DOHH2 (cell line): ENCODE results near the gene HSPA13.

Source experiments
- CTCF ChIP-seq: fragments of 200-600 bp; sonication (generic); IDR thresholded peaks from one replicate; pipeline ENCODE4 v1.5.1; 2014; ENCODE audit warnings: antibody characterized with exemption, mild to moderate bottlenecking, low read depth, low read length; ENCODE audit not compliant: poor library complexity, severe bottlenecking
- EZH2phosphoT487 ChIP-seq: fragments of 200-600 bp; sonication (generic); IDR thresholded peaks from 2 replicates; pipeline ENCODE4 v1.6.1; 2017; ENCODE audit warnings: borderline replicate concordance, mild to moderate bottlenecking, antibody characterized with exemption, low read length, moderate library complexity, mixed read lengths

- TF ChIP-seq CTCF (no peak), EZH2phosphoT487 (no peak)
Measured at GRCh38 chr21:14388282-14388681, 5.3 kb upstream of the HSPA13 start.
